ENCODE data around the gene LSAMP. TPM values are rescaled to one million over a fixed set of nuclear protein-coding genes. Genes with fewer than 3 reads are reported as not detected.

Gene LSAMP
- total RNA-seq, 1 donor, result 3.3 TPM

DNA sequence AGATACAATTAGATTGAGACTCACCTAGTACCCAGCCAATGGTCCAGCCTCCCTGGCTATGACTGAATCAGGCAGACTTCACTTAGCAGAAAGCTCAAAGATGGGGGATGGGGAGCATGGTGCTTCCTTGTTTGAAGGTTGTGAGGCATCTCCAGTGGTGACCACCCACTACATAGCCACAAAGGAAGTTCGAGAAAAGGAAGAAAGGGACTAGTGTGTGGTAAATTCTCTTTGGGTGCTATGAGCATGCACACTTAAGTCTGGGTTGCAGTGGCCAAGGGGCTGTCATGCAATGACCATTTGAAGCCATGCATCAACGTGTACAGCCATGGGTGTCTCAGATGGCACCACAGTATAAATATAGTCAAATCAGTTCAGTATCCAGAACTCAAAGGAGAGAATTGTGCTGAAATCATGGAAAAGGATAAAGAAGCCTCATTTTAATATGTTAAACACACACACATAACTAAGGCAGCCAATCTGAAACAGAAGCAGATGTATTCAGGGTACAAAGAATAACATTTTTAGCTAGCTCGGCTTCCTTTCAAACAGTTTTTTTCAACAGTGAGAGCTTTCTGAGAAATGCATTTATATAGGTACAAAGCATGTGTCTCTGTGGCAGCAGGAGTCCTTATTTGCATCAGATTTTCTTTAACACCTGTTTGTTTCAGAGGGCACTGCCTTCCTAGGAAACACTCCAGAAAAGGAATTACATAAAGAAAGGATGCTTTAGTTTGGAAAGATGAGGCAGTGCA is 546.5 kb downstream of the LSAMP start:
- no peaks in the 10 kb centered on the region for H4K20me1 ChIP-seq (ENCODE audit: insufficient read depth, low read length)
- H3K4me1 ChIP-seq (ENCODE audit: insufficient read depth, low read length), result no peaks in the 10 kb centered on the region
- no peaks in the 10 kb centered on the region for H3K36me3 ChIP-seq (ENCODE audit: insufficient read depth, low read length)
- no peak overlapping the region for H2AFZ ChIP-seq (ENCODE audit: low read length)
- no peak overlapping the region for H3K27ac ChIP-seq (ENCODE audit: low read depth, low read length)
- no peak overlapping the region for H3K4me2 ChIP-seq (ENCODE audit: insufficient read depth, low read length)
- no peak for DNase-seq (ENCODE audit: insufficient read length, low spot score, missing footprints)
- no peaks in the 10 kb centered on the region for H3K9me3 ChIP-seq (ENCODE audit: low read depth, low read length)
- TF ChIP-seq, protein P1, sequence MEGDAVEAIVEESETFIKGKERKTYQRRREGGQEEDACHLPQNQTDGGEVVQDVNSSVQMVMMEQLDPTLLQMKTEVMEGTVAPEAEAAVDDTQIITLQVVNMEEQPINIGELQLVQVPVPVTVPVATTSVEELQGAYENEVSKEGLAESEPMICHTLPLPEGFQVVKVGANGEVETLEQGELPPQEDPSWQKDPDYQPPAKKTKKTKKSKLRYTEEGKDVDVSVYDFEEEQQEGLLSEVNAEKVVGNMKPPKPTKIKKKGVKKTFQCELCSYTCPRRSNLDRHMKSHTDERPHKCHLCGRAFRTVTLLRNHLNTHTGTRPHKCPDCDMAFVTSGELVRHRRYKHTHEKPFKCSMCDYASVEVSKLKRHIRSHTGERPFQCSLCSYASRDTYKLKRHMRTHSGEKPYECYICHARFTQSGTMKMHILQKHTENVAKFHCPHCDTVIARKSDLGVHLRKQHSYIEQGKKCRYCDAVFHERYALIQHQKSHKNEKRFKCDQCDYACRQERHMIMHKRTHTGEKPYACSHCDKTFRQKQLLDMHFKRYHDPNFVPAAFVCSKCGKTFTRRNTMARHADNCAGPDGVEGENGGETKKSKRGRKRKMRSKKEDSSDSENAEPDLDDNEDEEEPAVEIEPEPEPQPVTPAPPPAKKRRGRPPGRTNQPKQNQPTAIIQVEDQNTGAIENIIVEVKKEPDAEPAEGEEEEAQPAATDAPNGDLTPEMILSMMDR (IDR thresholded peaks at IDR 0.05; ENCODE audit: extremely low read depth, low read depth, low read length), result no peak
- H3K79me2 ChIP-seq (ENCODE audit: insufficient read depth, low read length), result no peaks in the 10 kb centered on the region
- no peaks in the 10 kb centered on the region for H3K27me3 ChIP-seq (ENCODE audit: insufficient read depth, low read length)
- no peak overlapping the region for H3K4me3 ChIP-seq (ENCODE audit: insufficient read depth, low read length)

DNA sequence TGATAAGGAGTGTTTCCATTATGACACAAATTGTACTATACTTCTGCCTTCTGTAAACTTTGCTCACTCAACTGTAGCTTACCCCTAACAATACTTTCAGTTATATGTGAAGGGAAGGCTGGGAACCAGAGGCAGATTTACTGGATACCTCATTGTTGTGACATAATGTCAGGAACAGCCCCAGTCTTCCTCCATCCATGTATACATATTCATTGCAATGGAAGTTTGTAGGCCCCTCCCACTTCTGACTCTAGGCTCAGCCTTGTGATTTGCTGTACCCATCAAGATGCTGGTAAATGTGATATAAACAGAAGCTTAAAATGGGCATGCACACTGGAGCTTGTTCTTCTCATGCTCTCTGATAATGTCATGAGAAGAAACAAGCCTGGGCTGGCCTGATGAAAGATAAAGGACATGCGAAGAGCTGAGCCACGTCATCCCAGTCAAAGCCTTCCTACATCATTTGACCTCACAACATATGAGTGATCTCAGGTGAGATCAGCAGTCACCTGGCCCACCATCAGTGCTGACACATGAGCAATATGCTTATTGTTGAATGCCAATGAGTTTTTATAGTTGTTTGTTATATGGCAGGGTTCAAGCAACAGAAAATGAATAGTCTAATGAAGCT is 554.2 kb downstream of the LSAMP start:
- Histone ChIP-seq H3K4me3 (ENCODE audit: insufficient read depth, low read length) (no peak overlapping the region), H3K79me2 (ENCODE audit: insufficient read depth, low read length) (no peaks in the 10 kb centered on the region), H2AFZ (ENCODE audit: low read length) (no peak overlapping the region), H3K27me3 (ENCODE audit: insufficient read depth, low read length) (no peaks in the 10 kb centered on the region), H3K4me1 (ENCODE audit: insufficient read depth, low read length) (no peaks in the 10 kb centered on the region), H3K27ac (ENCODE audit: low read depth, low read length) (no peak overlapping the region), H3K36me3 (ENCODE audit: insufficient read depth, low read length) (no peaks in the 10 kb centered on the region), H3K9me3 (ENCODE audit: low read depth, low read length) (no peaks in the 10 kb centered on the region), H4K20me1 (ENCODE audit: insufficient read depth, low read length) (no peaks in the 10 kb centered on the region), H3K4me2 (ENCODE audit: insufficient read depth, low read length) (no peak overlapping the region)
- no peak for DNase-seq (ENCODE audit: insufficient read length, low spot score, missing footprints)
- TF ChIP-seq, protein P1 (IDR thresholded peaks at IDR 0.05; ENCODE audit: extremely low read depth, low read depth, low read length), result no peak

DNA sequence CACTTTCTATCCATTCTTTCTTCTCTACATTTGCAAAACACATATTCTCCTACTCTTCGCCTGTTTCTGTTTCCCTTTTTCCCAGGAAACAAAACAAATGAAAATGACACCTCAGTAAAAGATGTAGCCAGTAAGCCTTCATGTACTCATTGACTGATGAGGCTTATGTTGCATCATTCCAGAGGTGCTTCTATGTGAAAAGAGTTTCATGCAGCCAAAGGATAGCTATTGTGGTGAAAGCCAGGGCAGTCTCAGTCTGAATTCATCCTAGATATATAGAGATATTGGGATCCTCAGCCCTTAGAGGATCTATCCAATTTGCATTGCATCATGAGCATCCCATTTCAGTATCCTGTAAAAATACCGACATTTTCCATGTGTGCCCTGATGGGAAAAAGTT is 554.7 kb downstream of the LSAMP start:
- H3K4me3 ChIP-seq (ENCODE audit: insufficient read depth, low read length), result no peak overlapping the region
- no peaks in the 10 kb centered on the region for H3K79me2 ChIP-seq (ENCODE audit: insufficient read depth, low read length)
- TF ChIP-seq, protein P1 (IDR thresholded peaks at IDR 0.05; ENCODE audit: extremely low read depth, low read depth, low read length), result no peak
- H3K9me3 ChIP-seq (ENCODE audit: low read depth, low read length), result no peaks in the 10 kb centered on the region
- H3K27me3 ChIP-seq (ENCODE audit: insufficient read depth, low read length), result no peaks in the 10 kb centered on the region
- no peak overlapping the region for H2AFZ ChIP-seq (ENCODE audit: low read length)
- H3K27ac ChIP-seq (ENCODE audit: low read depth, low read length), result no peak overlapping the region
- no peaks in the 10 kb centered on the region for H3K4me1 ChIP-seq (ENCODE audit: insufficient read depth, low read length)
- no peak for DNase-seq (ENCODE audit: insufficient read length, low spot score, missing footprints)
- H3K36me3 ChIP-seq (ENCODE audit: insufficient read depth, low read length), result no peaks in the 10 kb centered on the region
- no peaks in the 10 kb centered on the region for H4K20me1 ChIP-seq (ENCODE audit: insufficient read depth, low read length)
- H3K4me2 ChIP-seq (ENCODE audit: insufficient read depth, low read length), result no peak overlapping the region

DNA sequence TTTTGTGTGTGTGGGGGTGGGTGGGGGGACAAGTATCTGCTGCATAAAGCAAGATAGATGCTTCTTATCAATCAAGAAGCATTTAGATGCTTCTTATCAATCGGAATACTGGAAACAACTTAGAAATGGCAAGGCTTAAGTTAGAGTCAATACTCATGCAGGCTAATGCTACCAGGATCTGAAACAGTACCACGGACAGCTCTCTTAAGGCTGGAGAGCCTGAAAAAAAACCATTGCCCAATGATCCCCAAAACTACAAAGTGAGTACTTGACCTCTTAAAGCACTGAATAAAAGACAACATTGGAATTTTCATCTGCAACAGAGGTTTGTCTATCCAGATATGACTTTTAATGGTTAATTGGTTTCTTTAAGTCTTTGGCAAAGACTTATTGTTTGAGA is 559.7 kb downstream of the LSAMP start:
- Histone ChIP-seq H2AFZ (ENCODE audit: low read length) (no peak overlapping the region), H3K79me2 (ENCODE audit: insufficient read depth, low read length) (no peaks in the 10 kb centered on the region), H3K36me3 (ENCODE audit: insufficient read depth, low read length) (no peaks in the 10 kb centered on the region), H3K27ac (ENCODE audit: low read depth, low read length) (no peak overlapping the region), H3K4me2 (ENCODE audit: insufficient read depth, low read length) (no peak overlapping the region), H3K9me3 (ENCODE audit: low read depth, low read length) (no peaks in the 10 kb centered on the region), H3K4me3 (ENCODE audit: insufficient read depth, low read length) (no peak overlapping the region), H4K20me1 (ENCODE audit: insufficient read depth, low read length) (no peaks in the 10 kb centered on the region), H3K27me3 (ENCODE audit: insufficient read depth, low read length) (no peaks in the 10 kb centered on the region), H3K4me1 (ENCODE audit: insufficient read depth, low read length) (no peaks in the 10 kb centered on the region)
- DNase-seq (ENCODE audit: insufficient read length, low spot score, missing footprints), result no peak
- TF ChIP-seq, protein P1 (IDR thresholded peaks at IDR 0.05; ENCODE audit: extremely low read depth, low read depth, low read length), result no peak

Data from osteoblast (primary cell).